A673 (cell line): ENCODE results near the gene TTC7B. TPM values are rescaled to one million over a fixed set of nuclear protein-coding genes. Genes with fewer than 3 reads are reported as not detected.
"Not testable (repeated sequence)": the region's sequence is repeated elsewhere in the genome, so short reads cannot be mapped to it uniquely, and the experiment has no call there.

Experiments
- BruUV-seq: library from RNA; stranded (reverse); fragments of 400-500 nt; replicated peaks from 2 replicates; lab custom pipeline; 2021; lab: Mats Ljungman, UMichigan
- CTCF ChIA-PET: fragments of 300-600 bp; sonication (Branson Sonifier 250); formaldehyde crosslinking; loops from one replicate; lab custom pipeline; 2022; ENCODE audit warnings: antibody characterized with exemption; lab: Charles Lee
- POLR2A ChIA-PET: fragments of 300-600 bp; sonication (Branson Sonifier 250); formaldehyde crosslinking; loops from one replicate; lab custom pipeline; 2022; ENCODE audit warnings: antibody characterized with exemption; ENCODE audit not compliant: low non-redundant PET; lab: Charles Lee
- DNase-seq: peaks from one replicate; pipeline ENCODE4 v3.0.0-alpha.2; 2015; ENCODE audit warnings: low spot score
- H3K27ac ChIP-seq: fragments of 200-600 bp; sonication (generic); 2 replicates; pipeline ENCODE4 v1.5.1; 2016; ENCODE audit warnings: mixed run types, low read depth, mild to moderate bottlenecking, mixed read lengths, antibody characterized with exemption, low read length; ENCODE audit not compliant: poor library complexity, severe bottlenecking
- H3K27me3 ChIP-seq: fragments of 200-600 bp; sonication (generic); replicated peaks from 2 replicates; pipeline ENCODE4 v1.6.1; 2017; ENCODE audit warnings: mixed run types, low read depth, mild to moderate bottlenecking, mixed read lengths, antibody characterized with exemption, low read length; ENCODE audit not compliant: insufficient read depth, poor library complexity
- H3K36me3 ChIP-seq: fragments of 200-600 bp; sonication (generic); 2 replicates; pipeline ENCODE4 v1.6.1; 2016; ENCODE audit warnings: mixed run types, mild to moderate bottlenecking, mixed read lengths, antibody characterized with exemption, low read length; ENCODE audit not compliant: insufficient read depth, poor library complexity, severe bottlenecking
- H3K4me1 ChIP-seq: fragments of 200-600 bp; sonication (generic); 2 replicates; pipeline ENCODE4 v1.6.1; 2017; ENCODE audit warnings: mixed run types, mild to moderate bottlenecking, mixed read lengths, antibody characterized with exemption, low read length; ENCODE audit not compliant: insufficient read depth, poor library complexity, severe bottlenecking
- H3K4me3 ChIP-seq: fragments of 200-600 bp; sonication (generic); 2 replicates; pipeline ENCODE4 v1.5.1; 2016; ENCODE audit warnings: low read depth, mixed run types, mild to moderate bottlenecking, mixed read lengths, low read length; ENCODE audit not compliant: poor library complexity, severe bottlenecking
- H3K9me3 ChIP-seq: fragments of 200-600 bp; sonication (generic); 2 replicates; pipeline ENCODE4 v1.6.1; 2016; ENCODE audit warnings: mixed run types, low read depth, mild to moderate bottlenecking, mixed read lengths, antibody characterized with exemption, low read length; ENCODE audit not compliant: poor library complexity, severe bottlenecking
- CTCF ChIP-seq: fragments of 300-800, 200-600 bp; sonication (generic); conservative IDR thresholded peaks from 2 replicates; pipeline ENCODE4 v1.5.1; 2017; ENCODE audit warnings: low read depth, mild to moderate bottlenecking, antibody characterized with exemption, low read length, moderate library complexity, mixed read lengths
- EZH2 ChIP-seq: fragments of 200-600 bp; sonication (generic); IDR thresholded peaks from 2 replicates; pipeline ENCODE4 v1.6.1; 2017; ENCODE audit warnings: borderline replicate concordance, low read depth, mild to moderate bottlenecking, mixed read lengths, antibody characterized with exemption, low read length; ENCODE audit not compliant: poor library complexity, severe bottlenecking
- intact Hi-C: fragments of 100-400 bp; cut with micrococcal nuclease; formaldehyde crosslinking; loops from one replicate; pipeline ENCODE4 v1.10.0; 2022; ENCODE audit not compliant: unreplicated experiment
- total RNA-seq: library from RNA; stranded (reverse); gene quantifications from 2 replicates; pipeline ENCODE4 v1.2.3, GENCODE V29; 2021

TTC7B gene
- total RNA-seq, 1 experiment from 2014 or later: 39.2 TPM

- no TSS peak for BruUV-seq
- H3K27ac ChIP-seq: no peak overlapping the region
- intact Hi-C loops: no loop called here
- DNase-seq: no peak
- no peaks in the 10 kb centered on the region for H3K36me3 ChIP-seq
- no peaks in the 10 kb centered on the region for H3K27me3 ChIP-seq
- no peaks in the 10 kb centered on the region for H3K9me3 ChIP-seq
- POLR2A ChIA-PET: no interaction called here
- H3K4me3 ChIP-seq: no peak overlapping the region
- TF ChIP-seq EZH2 (no peak), CTCF (no peak)
- no peaks in the 10 kb centered on the region for H3K4me1 ChIP-seq
- CTCF ChIA-PET: no interaction called here
These were observed 285.7 kb downstream of the TTC7B start for GRCh38 chr14:90530523-90530922.

- H3K4me3 ChIP-seq: no peak overlapping the region
- H3K36me3 ChIP-seq: no peaks in the 10 kb centered on the region
- no peaks in the 10 kb centered on the region for H3K27me3 ChIP-seq
- H3K4me1 ChIP-seq: no peaks in the 10 kb centered on the region
- no peak overlapping the region for H3K27ac ChIP-seq
- intact Hi-C loops: no loop called here
- TF ChIP-seq CTCF (no peak), EZH2 (no peak)
- BruUV-seq: no TSS peak
- DNase-seq: no peak
- ChIA-PET POLR2A (no interaction called here), CTCF (no interaction called here)
- H3K9me3 ChIP-seq: no peaks in the 10 kb centered on the region
These were observed 288.3 kb downstream of the TTC7B start for GRCh38 chr14:90527978-90528377.

- CTCF ChIA-PET, H3K9me3 ChIP-seq, H3K4me1 ChIP-seq, POLR2A ChIA-PET, H3K27ac ChIP-seq, DNase-seq, H3K4me3 ChIP-seq, H3K36me3 ChIP-seq, H3K27me3 ChIP-seq, intact Hi-C loops, BruUV-seq: not testable (repeated sequence)
These were observed 289.7 kb downstream of the TTC7B start for GRCh38 chr14:90526536-90526935.

- H3K36me3 ChIP-seq, BruUV-seq, H3K4me3 ChIP-seq, CTCF ChIA-PET, intact Hi-C loops, H3K9me3 ChIP-seq, H3K27ac ChIP-seq, DNase-seq, H3K4me1 ChIP-seq, H3K27me3 ChIP-seq, POLR2A ChIA-PET: not testable (repeated sequence)
These were observed 290.7 kb downstream of the TTC7B start for GRCh38 chr14:90525353-90526028.
